Testis (tissue), 2 donors: Measurements from ENCODE around the gene FBXO24.

Experiments used
- CTCF ChIP-seq, 3 experiments: fragments of 450-650 bp in 2 of 3; fragments of 200-600 bp in 1 of 3; sonication (generic) in 1 of 3; IDR thresholded peaks; one replicate each; pipeline ENCODE4 v1.5.1; 2016 to 2019; ENCODE audit warnings: antibody characterized with exemption in 3 of 3, mild to moderate bottlenecking in 2 of 3, moderate library complexity in 1 of 3
- POLR2A ChIP-seq: fragments of 450-650 bp; IDR thresholded peaks from one replicate; pipeline ENCODE4 v1.6.1; 2017; ENCODE audit warnings: antibody characterized with exemption, mild to moderate bottlenecking, moderate library complexity

GRCh38 chr7:100649826-100650565 is 63.9 kb downstream of the FBXO24 start:
- TF ChIP-seq POLR2A (no peak), CTCF (IDR thresholded peaks at IDR 0.05) (no peak)
